Dedifferentiated amniotic fluid mesenchymal stem cell (primary cell): ENCODE results near the gene ETFDH.
"Not testable (repeated sequence)": the region's sequence is repeated elsewhere in the genome, so short reads cannot be mapped to it uniquely, and the experiment has no call there.

Experiments used
- DNase-seq: peaks from one replicate; pipeline ENCODE4 v3.0.0-alpha.2; 2016; ENCODE audit errors: extremely low spot score

Gene ETFDH

GRCh38 chr4:158678767-158679166, 6.7 kb downstream of the ETFDH start:
- no peak for DNase-seq

- DNase-seq: no peak
Measured at GRCh38 chr4:158681629-158682028, 9.5 kb downstream of the ETFDH start.

GRCh38 chr4:158682066-158682465, 10.0 kb downstream of the ETFDH start:
- no peak for DNase-seq

GRCh38 chr4:158688813-158689212, 16.7 kb downstream of the ETFDH start:
- no peak for DNase-seq

GRCh38 chr4:158704274-158704673, 32.2 kb downstream of the ETFDH start:
- DNase-seq: no peak

- DNase-seq: no peak
Measured at GRCh38 chr4:158710814-158711213, 38.7 kb downstream of the ETFDH start.

- not testable (repeated sequence) for DNase-seq
Measured at GRCh38 chr4:158712622-158713021, 40.5 kb downstream of the ETFDH start.

GRCh38 chr4:158714937-158715336, 42.8 kb downstream of the ETFDH start:
- DNase-seq: no peak

- no peak for DNase-seq
Measured at GRCh38 chr4:158715802-158716201, 43.7 kb downstream of the ETFDH start.

GRCh38 chr4:158721680-158722079, 49.6 kb downstream of the ETFDH start:
- DNase-seq: no peak

- DNase-seq: peak; percentile 36
Measured at GRCh38 chr4:158722291-158722916, 50.3 kb downstream of the ETFDH start.

- DNase-seq: peak; percentile 69
Measured at GRCh38 chr4:158722917-158723793, 51.1 kb downstream of the ETFDH start, which contains the start of gene PPID. TSS of gene PPID (minus strand) at chr4:158723396. CDS start at chr4:158723288, 108 bp downstream.

- no peak for DNase-seq
Measured at GRCh38 chr4:158724637-158725036, 52.5 kb downstream of the ETFDH start.

GRCh38 chr4:158726633-158727032, 54.5 kb downstream of the ETFDH start:
- DNase-seq: no peak

GRCh38 chr4:158728236-158728635, 56.1 kb downstream of the ETFDH start:
- DNase-seq: no peak

GRCh38 chr4:158729716-158730559, 57.8 kb downstream of the ETFDH start:
- peak; percentile 70 for DNase-seq

- DNase-seq: no peak
Measured at GRCh38 chr4:158738866-158739265, 66.8 kb downstream of the ETFDH start.

GRCh38 chr4:158739600-158739999, 67.5 kb downstream of the ETFDH start:
- DNase-seq: no peak

- DNase-seq: no peak
Measured at GRCh38 chr4:158741326-158742021, 69.4 kb downstream of the ETFDH start.

- DNase-seq: not testable (repeated sequence)
Measured at GRCh38 chr4:158746537-158746936, 74.4 kb downstream of the ETFDH start.

- peak; percentile 69 for DNase-seq
Measured at GRCh38 chr4:158750379-158750778, 78.3 kb downstream of the ETFDH start.
